ENCODE results near the gene ENAM. TPM values are rescaled to one million over a fixed set of nuclear protein-coding genes. Genes with fewer than 3 reads are reported as not detected.

ENAM gene
- total RNA-seq, 4 donors from 2014 or later: not detected

- DNase-seq (ENCODE audit: low spot score) (no peak), ATAC-seq (ENCODE audit: low FRiP score) (peak; percentile 83)
- TF ChIP-seq CTCF (IDR thresholded peaks at IDR 0.05): no peak
Measured at GRCh38 chr4:70667740-70668535, 39.4 kb downstream of the ENAM start.

GRCh38 chr4:70670332-70671014 lies 41.9 kb downstream of the ENAM start:
- ATAC-seq (ENCODE audit: low FRiP score): no peak
- TF ChIP-seq CTCF (IDR thresholded peaks at IDR 0.05): no peak
- DNase-seq (ENCODE audit: low spot score): no peak

- TF ChIP-seq CTCF (IDR thresholded peaks at IDR 0.05): no peak
- DNase-seq (ENCODE audit: low spot score) (no peak), ATAC-seq (ENCODE audit: low FRiP score) (no peak)
Measured at GRCh38 chr4:70671091-70671490, 42.5 kb downstream of the ENAM start.

GRCh38 chr4:70674191-70674590 lies 45.6 kb downstream of the ENAM start:
- ATAC-seq (ENCODE audit: low FRiP score) (no peak), DNase-seq (ENCODE audit: low spot score) (no peak)
- no peak for TF ChIP-seq CTCF (IDR thresholded peaks at IDR 0.05)

GRCh38 chr4:70674731-70675130 lies 46.2 kb downstream of the ENAM start:
- TF ChIP-seq CTCF (IDR thresholded peaks at IDR 0.05): no peak
- DNase-seq (ENCODE audit: low spot score) (no peak), ATAC-seq (ENCODE audit: low FRiP score) (no peak)

- TF ChIP-seq CTCF (IDR thresholded peaks at IDR 0.05): no peak
- DNase-seq (ENCODE audit: low spot score): no peak
- ATAC-seq (ENCODE audit: low FRiP score): no peak
Measured at GRCh38 chr4:70676554-70677090, 48.1 kb downstream of the ENAM start.
